HG03469 (cell line): ENCODE data around the gene NPEPL1.

Experiments
- ATAC-seq: cut with Tn5 transposase; IDR thresholded peaks from one replicate; pipeline ENCODE4 v1.9.1; 2021; ENCODE audit warnings: mild to moderate bottlenecking, moderate library complexity, moderate number of reproducible peaks; ENCODE audit not compliant: unreplicated experiment

The NPEPL1 gene

GRCh38 chr20:58700121-58700821, 7.7 kb downstream of the NPEPL1 start:
- ATAC-seq, result no peak

GRCh38 chr20:58700823-58701222, 8.2 kb downstream of the NPEPL1 start:
- ATAC-seq, result no peak

GRCh38 chr20:58701431-58702160, 9.0 kb downstream of the NPEPL1 start:
- ATAC-seq, result no peak

- ATAC-seq, result no peak
These were observed 9.5 kb downstream of the NPEPL1 start for GRCh38 chr20:58702161-58702510.

GRCh38 chr20:58702859-58703648, 10.5 kb downstream of the NPEPL1 start:
- no peak for ATAC-seq

GRCh38 chr20:58703765-58704371, 11.3 kb downstream of the NPEPL1 start:
- ATAC-seq, result no peak

- ATAC-seq, result no peak
These were observed 12.8 kb downstream of the NPEPL1 start for GRCh38 chr20:58705208-58705926.

- no peak for ATAC-seq
These were observed 13.7 kb downstream of the NPEPL1 start for GRCh38 chr20:58706150-58706892.

- no peak for ATAC-seq
These were observed 14.5 kb downstream of the NPEPL1 start for GRCh38 chr20:58706975-58707681.

GRCh38 chr20:58707770-58708169, 15.2 kb downstream of the NPEPL1 start:
- ATAC-seq, result no peak

- ATAC-seq, result no peak
These were observed 15.8 kb downstream of the NPEPL1 start for GRCh38 chr20:58708246-58708931.

- no peak for ATAC-seq
These were observed 16.6 kb downstream of the NPEPL1 start for GRCh38 chr20:58709013-58709702.

- ATAC-seq, result no peak
These were observed 17.1 kb downstream of the NPEPL1 start for GRCh38 chr20:58709703-58710039.

GRCh38 chr20:58710481-58711265, 18.1 kb downstream of the NPEPL1 start:
- ATAC-seq, result no peak

- no peak for ATAC-seq
These were observed 18.9 kb downstream of the NPEPL1 start for GRCh38 chr20:58711266-58712051.

- ATAC-seq, result no peak
These were observed 19.7 kb downstream of the NPEPL1 start for GRCh38 chr20:58712151-58712791.
